HEK293T (cell line): Measurements from ENCODE around the gene RAPGEF5.

Source experiments
- ARNT ChIP-seq: fragments of 450-650 bp; IDR thresholded peaks from 2 replicates; pipeline ENCODE4 v1.6.1; 2017; ENCODE audit warnings: mild to moderate bottlenecking
- BHLHE40 ChIP-seq: fragments of 450-650 bp; IDR thresholded peaks from 2 replicates; pipeline ENCODE4 v1.6.1; 2016; ENCODE audit warnings: mild to moderate bottlenecking, moderate library complexity, borderline replicate concordance
- CTBP1 ChIP-seq: fragments of 450-650 bp; IDR thresholded peaks from 2 replicates; pipeline ENCODE4 v1.6.1; 2016; ENCODE audit warnings: borderline replicate concordance
- ELF4 ChIP-seq: fragments of 450-650 bp; IDR thresholded peaks from 2 replicates; pipeline ENCODE4 v1.6.1; 2017; ENCODE audit warnings: antibody characterized with exemption
- FOXA1 ChIP-seq: fragments of 450-650 bp; IDR thresholded peaks from 2 replicates; pipeline ENCODE4 v1.6.1; 2016; ENCODE audit warnings: mild to moderate bottlenecking
- FOXK2 ChIP-seq: fragments of 450-650 bp; IDR thresholded peaks from 2 replicates; pipeline ENCODE4 v1.6.1; 2016; ENCODE audit warnings: mild to moderate bottlenecking
- FOXM1 ChIP-seq: fragments of 450-650 bp; IDR thresholded peaks from 2 replicates; pipeline ENCODE4 v1.6.1; 2017; ENCODE audit warnings: mild to moderate bottlenecking, borderline replicate concordance
- HDGF ChIP-seq: fragments of 450-650 bp; IDR thresholded peaks from 2 replicates; pipeline ENCODE4 v1.6.1; 2017; ENCODE audit warnings: antibody characterized with exemption, borderline replicate concordance
- L3MBTL2 ChIP-seq: fragments of 450-650 bp; conservative IDR thresholded peaks from 2 replicates; pipeline ENCODE4 v1.6.1; 2016; ENCODE audit warnings: mild to moderate bottlenecking
- SP1 ChIP-seq: fragments of 450-650 bp; IDR thresholded peaks from 2 replicates; pipeline ENCODE4 v1.6.1; 2017
- SUZ12 ChIP-seq: fragments of 450-650 bp; IDR thresholded peaks from 2 replicates; pipeline ENCODE4 v1.6.1; 2016; ENCODE audit warnings: mild to moderate bottlenecking
- TARDBP ChIP-seq: fragments of 450-650 bp; IDR thresholded peaks from 2 replicates; pipeline ENCODE4 v1.6.1; 2016
- ZNF384 ChIP-seq: fragments of 450-650 bp; IDR thresholded peaks from 2 replicates; pipeline ENCODE4 v1.6.1; 2016

DNA sequence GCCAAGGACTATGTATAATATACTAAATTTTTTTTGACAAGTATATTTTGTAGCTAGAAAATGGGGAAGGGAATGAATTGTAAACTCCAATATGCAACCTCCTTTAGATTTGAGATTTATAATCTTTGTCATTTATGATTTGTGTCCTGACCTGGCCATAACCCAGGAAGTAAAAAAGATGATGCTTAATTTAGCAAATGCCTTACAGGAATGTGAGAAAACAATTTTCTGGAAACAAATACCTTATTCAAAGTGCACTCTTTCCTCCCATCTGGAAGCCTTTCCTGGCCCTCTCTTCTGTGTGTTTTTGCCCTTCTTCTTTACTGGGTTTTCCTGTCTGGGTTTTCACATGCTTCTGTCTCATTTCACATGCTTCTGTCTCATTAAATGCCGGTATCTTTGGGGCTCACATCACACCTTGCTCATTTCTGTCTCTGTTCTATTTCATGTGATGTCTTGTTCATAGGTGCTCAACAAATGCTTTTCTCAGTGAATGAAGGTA, 149.2 kb downstream of the RAPGEF5 start:
- no peak for TF ChIP-seq ELF4
- TF ChIP-seq ZNF384, result no peak
- no peak for TF ChIP-seq FOXK2
- TF ChIP-seq BHLHE40, result no peak
- no peak for TF ChIP-seq TARDBP
- no peak for TF ChIP-seq SP1
- TF ChIP-seq SUZ12, result no peak
- TF ChIP-seq FOXA1, result no peak
- no peak for TF ChIP-seq FOXM1
- TF ChIP-seq ARNT, result no peak
- TF ChIP-seq L3MBTL2, result no peak
- TF ChIP-seq HDGF, result no peak
- no peak for TF ChIP-seq CTBP1
